H9 (cell line): ENCODE measurements around the gene SSX2IP. TPM values are rescaled to one million over a fixed set of nuclear protein-coding genes. Genes with fewer than 3 reads are reported as not detected.

Source experiments
- DNase-seq: peaks from one replicate; pipeline ENCODE4 v3.0.0-alpha.2; 2017
- H2AFZ ChIP-seq: one replicate; pipeline ENCODE4 v1.6.1; 2013; ENCODE audit warnings: mild to moderate bottlenecking, low read length, control low read depth, moderate library complexity
- H2AK5ac ChIP-seq: 2 replicates; pipeline ENCODE4 v1.6.1; 2013; ENCODE audit warnings: low read length, control low read depth, mixed read lengths; ENCODE audit not compliant: insufficient read length
- H2BK120ac ChIP-seq: one replicate; pipeline ENCODE4 v1.6.1; 2013; ENCODE audit warnings: low read depth, mild to moderate bottlenecking, low read length, control low read depth, inconsistent platforms; ENCODE audit not compliant: poor library complexity, severe bottlenecking
- H2BK12ac ChIP-seq: 2 replicates; pipeline ENCODE4 v1.6.1; 2013; ENCODE audit warnings: low read length, control low read depth, mixed read lengths, low read depth; ENCODE audit not compliant: insufficient read length
- H2BK15ac ChIP-seq: 2 replicates; pipeline ENCODE4 v1.6.1; 2013; ENCODE audit warnings: low read depth, low read length, control low read depth
- H2BK20ac ChIP-seq: one replicate; pipeline ENCODE4 v1.6.1; 2013; ENCODE audit warnings: low read depth, mild to moderate bottlenecking, low read length, control low read depth, inconsistent platforms; ENCODE audit not compliant: poor library complexity, severe bottlenecking
- H2BK5ac ChIP-seq: 2 replicates; pipeline ENCODE4 v1.6.1; 2013; ENCODE audit warnings: low read length, control low read depth, mixed read lengths; ENCODE audit not compliant: insufficient read length
- H3K14ac ChIP-seq: 2 replicates; pipeline ENCODE4 v1.6.1; 2013; ENCODE audit warnings: low read length, control low read depth; ENCODE audit not compliant: insufficient read depth
- H3K18ac ChIP-seq: 2 replicates; pipeline ENCODE4 v1.6.1; 2013; ENCODE audit warnings: low read depth, mild to moderate bottlenecking, mixed read lengths, low read length, control low read depth; ENCODE audit not compliant: insufficient read length
- H3K23ac ChIP-seq: 2 replicates; pipeline ENCODE4 v1.6.1; 2013; ENCODE audit warnings: low read length, control low read depth, mixed read lengths, low read depth; ENCODE audit not compliant: insufficient read length
- H3K23me2 ChIP-seq: 2 replicates; pipeline ENCODE4 v1.6.1; 2013; ENCODE audit warnings: low read depth, mild to moderate bottlenecking, mixed read lengths, low read length, control low read depth; ENCODE audit not compliant: insufficient read length, poor library complexity, severe bottlenecking
- H3K27ac ChIP-seq: 2 replicates; pipeline ENCODE4 v1.5.1; 2013; ENCODE audit warnings: low read length, control low read depth, mixed read lengths, low read depth; ENCODE audit not compliant: insufficient read length
- H3K27me3 ChIP-seq: 2 replicates; pipeline ENCODE4 v1.6.1; 2013; ENCODE audit warnings: low read length, control low read depth, inconsistent platforms; ENCODE audit not compliant: insufficient read depth
- H3K4ac ChIP-seq: 2 replicates; pipeline ENCODE4 v1.6.1; 2013; ENCODE audit warnings: low read depth, mild to moderate bottlenecking, control low read depth, inconsistent platforms, low read length, moderate library complexity
- H3K4me1 ChIP-seq: 2 replicates; pipeline ENCODE4 v1.6.1; 2013; ENCODE audit warnings: low read length, control low read depth, inconsistent platforms; ENCODE audit not compliant: insufficient read depth
- H3K4me2 ChIP-seq: 2 replicates; pipeline ENCODE4 v1.6.1; 2013; ENCODE audit warnings: low read length, control low read depth, mixed read lengths; ENCODE audit not compliant: insufficient read length, insufficient read depth
- H3K56ac ChIP-seq: 2 replicates; pipeline ENCODE4 v1.6.1; 2013; ENCODE audit warnings: low read depth, mild to moderate bottlenecking, mixed read lengths, low read length, control low read depth; ENCODE audit not compliant: insufficient read length
- H3K79me1 ChIP-seq: 2 replicates; pipeline ENCODE4 v1.6.1; 2013; ENCODE audit warnings: low read depth, mild to moderate bottlenecking, moderate library complexity, low read length, control low read depth, inconsistent platforms; ENCODE audit not compliant: insufficient read depth, poor library complexity, severe bottlenecking
- H3K79me2 ChIP-seq: 2 replicates; pipeline ENCODE4 v1.6.1; 2013; ENCODE audit warnings: low read length, control low read depth, inconsistent platforms; ENCODE audit not compliant: insufficient read depth
- H3K9ac ChIP-seq: 2 replicates; pipeline ENCODE4 v1.6.1; 2013; ENCODE audit warnings: low read length, control low read depth, mixed read lengths; ENCODE audit not compliant: insufficient read length; ENCODE audit errors: extremely low read depth
- H3K9me3 ChIP-seq: one replicate; pipeline ENCODE4 v1.6.1; 2013; ENCODE audit warnings: low read depth, low read length, inconsistent platforms; ENCODE audit not compliant: control insufficient read depth
- H3T11ph ChIP-seq: one replicate; pipeline ENCODE4 v1.6.1; 2013; ENCODE audit warnings: mild to moderate bottlenecking, low read length, control low read depth, inconsistent platforms
- H4K20me1 ChIP-seq: one replicate; pipeline ENCODE4 v1.6.1; 2013; ENCODE audit not compliant: control insufficient read depth, insufficient read length, insufficient read depth
- H4K5ac ChIP-seq: 2 replicates; pipeline ENCODE4 v1.6.1; 2013; ENCODE audit warnings: low read depth, mild to moderate bottlenecking, mixed read lengths, low read length, control low read depth; ENCODE audit not compliant: insufficient read length
- H4K8ac ChIP-seq: replicated peaks from 2 replicates; pipeline ENCODE4 v1.6.1; 2013; ENCODE audit warnings: low read length, control low read depth, mixed read lengths, low read depth; ENCODE audit not compliant: insufficient read length
- H4K91ac ChIP-seq: 2 replicates; pipeline ENCODE4 v1.6.1; 2013; ENCODE audit warnings: low read depth, mild to moderate bottlenecking, moderate library complexity, mixed read lengths, low read length, control low read depth; ENCODE audit not compliant: insufficient read length
- H3K27ac Mint-ChIP-seq, 3 experiments: 2 replicates in 2 of 3; 3 replicates in 1 of 3; pipeline ENCODE4 v1.8.0; 2020 to 2021; ENCODE audit warnings: mixed read lengths in 3 of 3, mild to moderate bottlenecking in 1 of 3, moderate library complexity in 1 of 3
- H3K27me3 Mint-ChIP-seq: 2 replicates; pipeline ENCODE4 v1.8.0; 2021; ENCODE audit warnings: low read depth, mild to moderate bottlenecking, moderate library complexity, mixed read lengths
- H3K36me3 Mint-ChIP-seq, 3 experiments: 2 replicates in 2 of 3; 3 replicates in 1 of 3; pipeline ENCODE4 v1.8.0; 2020 to 2021; ENCODE audit warnings: low read depth in 3 of 3, mixed read lengths in 3 of 3; ENCODE audit not compliant: insufficient read depth in 1 of 3
- H3K4me1 Mint-ChIP-seq, 2 experiments: 2 replicates each; pipeline ENCODE4 v1.8.0; 2020; ENCODE audit warnings: mixed read lengths in 2 of 2
- H3K4me3 Mint-ChIP-seq, 2 experiments: 2 replicates in 1 of 2; 3 replicates in 1 of 2; pipeline ENCODE4 v1.8.0; 2020 to 2021; ENCODE audit warnings: mild to moderate bottlenecking in 2 of 2, mixed read lengths in 2 of 2, moderate library complexity in 1 of 2
- H3K9me3 Mint-ChIP-seq, 2 experiments: 2 replicates in 1 of 2; 3 replicates in 1 of 2; pipeline ENCODE4 v1.8.0; 2020; ENCODE audit warnings: mild to moderate bottlenecking in 2 of 2, mixed read lengths in 2 of 2, moderate library complexity in 1 of 2
- WGBS: extraction: QIAGEN DNeasy Blood & Tissue Kit; methylation state at CpG from one replicate; pipeline ENCODE4 v1.1.7; 2013; ENCODE audit warnings: missing lambda C conversion rate, low lambda C conversion rate, mixed read lengths; ENCODE audit not compliant: insufficient read length; ENCODE audit errors: extremely low coverage; 5-methylcytosine and 5-hydroxymethylcytosine counted together
- total RNA-seq: library from RNA; stranded (reverse); gene quantifications from 2 replicates; pipeline ENCODE4 v1.2.1, GENCODE V29; 2021
- TF ChIP-seq, protein P1 (sequence below): fragments of 200-600 bp; sonication (generic); conservative IDR thresholded peaks from 3 replicates; pipeline ENCODE4 v1.8.0; 2021; ENCODE audit warnings: antibody characterized with exemption, mild to moderate bottlenecking

Gene SSX2IP
- total RNA-seq, 1 experiment from 2014 or later = 19.6 TPM

GRCh38 chr1:84643183-84643582 lies 47.1 kb downstream of the SSX2IP start:
- Histone ChIP-seq H3K79me2 (no peaks in the 10 kb centered on the region), H3K27me3 (no peaks in the 10 kb centered on the region), H3K9me3 (no peaks in the 10 kb centered on the region), H2BK20ac (no peak overlapping the region), H3K23ac (no peak overlapping the region), H3K56ac (no peak overlapping the region), H4K91ac (no peak overlapping the region), H3K27ac (no peak overlapping the region), H3K4me1 (no peaks in the 10 kb centered on the region), H4K8ac (no peak overlapping the region), H2BK5ac (no peak overlapping the region), H2BK120ac (no peak overlapping the region), H2BK12ac (no peak overlapping the region), H2BK15ac (no peak overlapping the region), H2AK5ac (no peak overlapping the region), H3K14ac (no peak overlapping the region), H4K20me1 (no peaks in the 10 kb centered on the region), H4K5ac (no peak overlapping the region), H3K18ac (no peak overlapping the region), H3K4ac (no peak overlapping the region), H3K79me1 (no peaks in the 10 kb centered on the region), H3K9ac (no peak overlapping the region), H3T11ph (no peak overlapping the region), H2AFZ (no peak overlapping the region), H3K23me2 (no peaks in the 10 kb centered on the region), H3K4me2 (no peak overlapping the region)
- H3K27me3 Mint-ChIP-seq = no peaks in the 10 kb centered on the region
- H3K27ac Mint-ChIP-seq = no peak overlapping the region
- H3K9me3 Mint-ChIP-seq = no peaks in the 10 kb centered on the region
- TF ChIP-seq, protein P1, sequence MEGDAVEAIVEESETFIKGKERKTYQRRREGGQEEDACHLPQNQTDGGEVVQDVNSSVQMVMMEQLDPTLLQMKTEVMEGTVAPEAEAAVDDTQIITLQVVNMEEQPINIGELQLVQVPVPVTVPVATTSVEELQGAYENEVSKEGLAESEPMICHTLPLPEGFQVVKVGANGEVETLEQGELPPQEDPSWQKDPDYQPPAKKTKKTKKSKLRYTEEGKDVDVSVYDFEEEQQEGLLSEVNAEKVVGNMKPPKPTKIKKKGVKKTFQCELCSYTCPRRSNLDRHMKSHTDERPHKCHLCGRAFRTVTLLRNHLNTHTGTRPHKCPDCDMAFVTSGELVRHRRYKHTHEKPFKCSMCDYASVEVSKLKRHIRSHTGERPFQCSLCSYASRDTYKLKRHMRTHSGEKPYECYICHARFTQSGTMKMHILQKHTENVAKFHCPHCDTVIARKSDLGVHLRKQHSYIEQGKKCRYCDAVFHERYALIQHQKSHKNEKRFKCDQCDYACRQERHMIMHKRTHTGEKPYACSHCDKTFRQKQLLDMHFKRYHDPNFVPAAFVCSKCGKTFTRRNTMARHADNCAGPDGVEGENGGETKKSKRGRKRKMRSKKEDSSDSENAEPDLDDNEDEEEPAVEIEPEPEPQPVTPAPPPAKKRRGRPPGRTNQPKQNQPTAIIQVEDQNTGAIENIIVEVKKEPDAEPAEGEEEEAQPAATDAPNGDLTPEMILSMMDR = no peak
- WGBS = no CpG with 5 or more reads among the region's 6 CpGs
- H3K4me3 Mint-ChIP-seq = no peak overlapping the region
- H3K4me1 Mint-ChIP-seq = no peaks in the 10 kb centered on the region
- peaks cover 3 to 6% (median 5%) of the 10 kb centered on the region in 3 experiments; a peak in 6 of 7 replicates for H3K36me3 Mint-ChIP-seq
- DNase-seq = no peak
